Smooth muscle cell (in vitro differentiated cells): ENCODE measurements around the gene DVL2. TPM values are rescaled to one million over a fixed set of nuclear protein-coding genes. Genes with fewer than 3 reads are reported as not detected.

ENCODE experiments used
- DNase-seq: peaks from one replicate; lab custom pipeline; 2025; ENCODE audit not compliant: unreplicated experiment; lab: John Stamatoyannopoulos, UW
- H2AFZ ChIP-seq: fragments of 200-600 bp; sonication (generic); 2 replicates; pipeline ENCODE4 v1.6.0; 2016; ENCODE audit warnings: antibody characterized with exemption, low read depth, mild to moderate bottlenecking
- H3F3A ChIP-seq: fragments of 200-600 bp; sonication (generic); 2 replicates; pipeline ENCODE4 v1.6.0; 2017; ENCODE audit warnings: antibody characterized with exemption, low read depth
- H3K27ac ChIP-seq: fragments of 200-600 bp; sonication (generic); 2 replicates; pipeline ENCODE4 v1.5.1; 2016; ENCODE audit warnings: low read depth, mild to moderate bottlenecking
- H3K27me3 ChIP-seq: fragments of 200-600 bp; sonication (generic); 2 replicates; pipeline ENCODE4 v1.6.1; 2016; ENCODE audit warnings: low read depth, mild to moderate bottlenecking
- H3K36me3 ChIP-seq: fragments of 200-600 bp; sonication (generic); 2 replicates; pipeline ENCODE4 v1.5.1; 2016; ENCODE audit warnings: low read depth
- H3K4me1 ChIP-seq: fragments of 200-600 bp; sonication (generic); 2 replicates; pipeline ENCODE4 v1.5.1; 2016; ENCODE audit warnings: low read depth
- H3K4me2 ChIP-seq: fragments of 200-600 bp; sonication (generic); 2 replicates; pipeline ENCODE4 v1.6.0; 2016; ENCODE audit warnings: mild to moderate bottlenecking
- H3K4me3 ChIP-seq: fragments of 200-600 bp; sonication (generic); 2 replicates; pipeline ENCODE4 v1.5.1; 2016; ENCODE audit warnings: mild to moderate bottlenecking
- H3K79me2 ChIP-seq: fragments of 200-600 bp; sonication (generic); 2 replicates; pipeline ENCODE4 v1.6.0; 2016; ENCODE audit warnings: low read depth, mild to moderate bottlenecking
- H3K9ac ChIP-seq: fragments of 200-600 bp; sonication (generic); 2 replicates; pipeline ENCODE4 v1.6.0; 2016; ENCODE audit warnings: low read depth
- H3K9me3 ChIP-seq: fragments of 200-600 bp; sonication (generic); replicated peaks from 2 replicates; pipeline ENCODE4 v1.5.1; 2016; ENCODE audit warnings: low read depth
- H4K20me1 ChIP-seq: fragments of 200-600 bp; sonication (generic); 2 replicates; pipeline ENCODE4 v1.6.0; 2016; ENCODE audit warnings: low read depth
- CTCF ChIP-seq: fragments of 200-600 bp; sonication (generic); IDR thresholded peaks from 2 replicates; pipeline ENCODE4 v1.5.1; 2017; ENCODE audit warnings: borderline replicate concordance, mild to moderate bottlenecking, antibody characterized with exemption; ENCODE audit not compliant: insufficient read depth, poor library complexity, severe bottlenecking
- WGBS: methylation state at CpG from one replicate; pipeline ENCODE4 v1.1.7; 2016; ENCODE audit warnings: low lambda C conversion rate; 5-methylcytosine and 5-hydroxymethylcytosine counted together
- polyA plus RNA-seq: library from polyadenylated mRNA; unstranded; fragments of >200 nt; fragmentation: Nextera tagmentation; extraction: Ambion mirVana; gene quantifications from 2 replicates; pipeline ENCODE4 v1.2.1, GENCODE V29; 2016
- total RNA-seq: library from RNA; depleted of rRNA; stranded (reverse); fragments of >200 nt; gene quantifications from 2 replicates; pipeline ENCODE4 v1.2.3, GENCODE V29; 2014

The DVL2 gene
- total and polyA plus RNA-seq, 2 experiments from 2014 or later = 31.8 to 49.6 TPM

DNA sequence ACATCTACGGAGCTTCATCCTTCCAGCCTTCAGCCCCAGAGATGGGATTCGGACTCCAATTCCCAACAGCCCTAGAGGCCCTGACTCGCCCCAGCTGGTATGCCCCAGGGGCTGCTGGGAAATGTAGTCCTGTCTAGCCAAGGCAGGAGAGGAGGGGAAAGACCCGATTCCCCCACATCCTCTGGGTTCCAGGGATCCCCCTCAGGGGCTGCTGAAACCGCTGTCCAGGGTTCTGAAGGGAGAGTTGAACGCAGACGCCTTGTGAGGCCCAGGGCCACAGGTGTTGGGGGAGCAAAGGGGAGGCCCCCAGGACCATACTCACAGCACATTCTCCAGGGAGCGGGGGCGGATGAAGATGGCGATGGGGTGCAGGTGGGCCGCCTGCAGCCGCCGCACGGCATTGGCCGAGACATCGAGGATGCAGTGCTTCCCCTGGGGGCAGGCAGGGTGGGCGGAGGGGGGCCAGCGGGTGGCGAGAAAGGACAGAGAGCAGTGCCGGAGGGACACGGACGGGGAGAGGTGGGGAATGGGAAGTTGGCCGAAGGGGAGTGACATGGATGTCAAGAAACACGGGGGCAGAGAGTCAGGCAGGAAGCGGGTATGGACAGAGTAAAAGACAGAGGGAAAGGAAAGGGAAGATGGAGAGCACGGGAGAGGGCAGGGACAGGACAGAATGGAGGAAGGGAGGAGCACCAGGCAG is 42.6 kb downstream of the DVL2 start:
- Histone ChIP-seq H3K27ac (no peak overlapping the region), H3K4me3 (no peak overlapping the region), H4K20me1 (no peaks in the 10 kb centered on the region), H3K4me1 (no peaks in the 10 kb centered on the region), H3K79me2 (no peaks in the 10 kb centered on the region), H3K36me3 (no peaks in the 10 kb centered on the region), H3K9ac (no peak overlapping the region), H3F3A (no peaks in the 10 kb centered on the region), H3K9me3 (no peaks in the 10 kb centered on the region), H3K27me3 (no peaks in the 10 kb centered on the region), H3K4me2 (no peak overlapping the region), H2AFZ (no peak overlapping the region)
- no peak for TF ChIP-seq CTCF
- 89% methylated on average over 26 of the region's 26 CpGs for WGBS
- no peak for DNase-seq

GRCh38 chr17:7191069-7191468 is 43.2 kb downstream of the DVL2 start:
- H3F3A ChIP-seq = no peaks in the 10 kb centered on the region
- no peaks in the 10 kb centered on the region for H3K36me3 ChIP-seq
- H3K27ac ChIP-seq = no peak overlapping the region
- H3K4me2 ChIP-seq = no peak overlapping the region
- H3K4me3 ChIP-seq = no peak overlapping the region
- no peak for DNase-seq
- H3K79me2 ChIP-seq = no peaks in the 10 kb centered on the region
- TF ChIP-seq CTCF = no peak
- no peaks in the 10 kb centered on the region for H4K20me1 ChIP-seq
- H3K27me3 ChIP-seq = no peaks in the 10 kb centered on the region
- no peaks in the 10 kb centered on the region for H3K4me1 ChIP-seq
- H3K9me3 ChIP-seq = no peaks in the 10 kb centered on the region
- H2AFZ ChIP-seq = no peak overlapping the region
- no peak overlapping the region for H3K9ac ChIP-seq
- WGBS = 98% methylated on average over 12 of the region's 12 CpGs

DNA sequence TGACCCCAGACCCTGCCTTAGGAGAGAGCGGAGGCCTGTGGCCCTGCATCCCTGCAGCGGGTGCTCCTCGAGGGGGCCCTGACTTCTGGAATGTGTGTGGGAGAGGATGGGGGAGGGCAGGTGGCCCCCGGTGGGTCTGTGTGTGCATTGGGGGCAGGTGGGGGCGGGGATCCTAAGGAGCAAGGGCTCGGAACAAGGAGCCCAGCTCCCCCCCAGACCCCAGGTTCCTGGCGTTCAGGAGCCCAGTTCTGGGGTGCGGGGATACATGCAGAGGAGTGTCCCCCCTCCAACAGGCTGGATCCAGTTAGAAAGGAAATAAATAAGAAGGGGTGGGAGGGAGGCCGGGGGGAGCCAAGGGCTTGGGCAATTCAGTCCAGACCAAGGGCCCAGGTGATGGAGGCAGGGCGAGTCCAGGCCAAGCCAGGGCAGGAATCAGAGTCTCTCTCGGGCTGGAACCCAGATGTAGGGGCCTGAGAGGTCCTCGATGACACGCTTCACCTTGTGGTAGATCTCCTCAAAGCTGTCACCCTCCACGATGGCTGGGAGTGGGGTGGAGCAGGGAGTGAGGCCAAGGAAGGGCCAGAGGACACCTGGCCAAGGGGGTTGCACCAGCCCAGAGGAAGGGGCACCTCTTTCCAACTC is 43.9 kb downstream of the DVL2 start:
- DNase-seq = no peak
- TF ChIP-seq CTCF = no peak
- H3K79me2 ChIP-seq = no peaks in the 10 kb centered on the region
- no peak overlapping the region for H3K4me2 ChIP-seq
- H3K36me3 ChIP-seq = no peaks in the 10 kb centered on the region
- 97% methylated on average over 10 of the region's 14 CpGs for WGBS
- H3K9me3 ChIP-seq = no peaks in the 10 kb centered on the region
- H3K9ac ChIP-seq = no peak overlapping the region
- no peaks in the 10 kb centered on the region for H3K4me1 ChIP-seq
- H3K4me3 ChIP-seq = no peak overlapping the region
- no peaks in the 10 kb centered on the region for H4K20me1 ChIP-seq
- H3K27ac ChIP-seq = no peak overlapping the region
- H2AFZ ChIP-seq = no peak overlapping the region
- no peaks in the 10 kb centered on the region for H3F3A ChIP-seq
- no peaks in the 10 kb centered on the region for H3K27me3 ChIP-seq
